Measurements from ENCODE around the gene PAM16.

The PAM16 gene

GRCh38 chr16:4353675-4354074 lies 2.6 kb upstream of the PAM16 start:
- Histone ChIP-seq H3K36me3 (ENCODE audit: control insufficient read depth, low read length) (peaks cover 18% of the 10 kb centered on the region), H3K27me3 (ENCODE audit: control insufficient read depth, low read length) (no peaks in the 10 kb centered on the region), H3K79me2 (ENCODE audit: control insufficient read depth, low read length) (peaks cover 24% of the 10 kb centered on the region), H3K4me3 (ENCODE audit: low read length) (no peak overlapping the region), H3K27ac (ENCODE audit: low read depth, low read length) (no peak overlapping the region), H4K20me1 (ENCODE audit: control insufficient read depth, insufficient read depth, low read depth, low read length) (no peaks in the 10 kb centered on the region), H3K9me2 (replicated peaks; ENCODE audit: control insufficient read depth, low read length) (no peaks in the 10 kb centered on the region), H3K4me2 (ENCODE audit: low read length) (no peak overlapping the region), H3K9me3 (ENCODE audit: control insufficient read depth, insufficient read depth, low read length) (no peaks in the 10 kb centered on the region), H3K4me1 (ENCODE audit: control insufficient read depth, low read length) (peaks cover 15% of the 10 kb centered on the region), H3F3A (ENCODE audit: control insufficient read depth, insufficient read depth) (no peaks in the 10 kb centered on the region)
- no peak for TF ChIP-seq CTCF (IDR thresholded peaks at IDR 0.05; ENCODE audit: low read depth, low read length, poor library complexity, severe bottlenecking)

GRCh38 chr16:4352843-4353242 lies 1.7 kb upstream of the PAM16 start:
- no peaks in the 10 kb centered on the region for H4K20me1 ChIP-seq (ENCODE audit: control insufficient read depth, insufficient read depth, low read depth, low read length)

GRCh38 chr16:4351880-4352279 lies 759 bp upstream of the PAM16 start:
- Histone ChIP-seq H3K27ac (ENCODE audit: low read depth, low read length) (no peak overlapping the region), H4K20me1 (ENCODE audit: control insufficient read depth, insufficient read depth, low read depth, low read length) (no peaks in the 10 kb centered on the region), H3K36me3 (ENCODE audit: control insufficient read depth, low read length) (peaks cover 29% of the 10 kb centered on the region), H3K4me1 (ENCODE audit: control insufficient read depth, low read length) (peaks cover 15% of the 10 kb centered on the region), H3K9me3 (ENCODE audit: control insufficient read depth, insufficient read depth, low read length) (no peaks in the 10 kb centered on the region), H3K4me3 (ENCODE audit: low read length) (0 out of 2 replicates have a peak overlapping the region, but pooled peaks have one; percentile 20), H3K79me2 (ENCODE audit: control insufficient read depth, low read length) (peaks cover 42% of the 10 kb centered on the region), H3K4me2 (ENCODE audit: low read length) (peak overlapping the region; percentile 49), H3K9me2 (replicated peaks; ENCODE audit: control insufficient read depth, low read length) (no peaks in the 10 kb centered on the region), H3F3A (ENCODE audit: control insufficient read depth, insufficient read depth) (no peaks in the 10 kb centered on the region), H3K27me3 (ENCODE audit: control insufficient read depth, low read length) (no peaks in the 10 kb centered on the region)
- TF ChIP-seq EZH2phosphoT487 (IDR thresholded peaks at IDR 0.05; ENCODE audit: borderline replicate concordance, low read length) (no peak), CTCF (IDR thresholded peaks at IDR 0.05; ENCODE audit: low read depth, low read length, poor library complexity, severe bottlenecking) (no peak)

More at GRCh38 chr16:4352843-4353242, 1.7 kb upstream of the PAM16 start:
- Histone ChIP-seq H3K4me3 (ENCODE audit: low read length) (no peak overlapping the region), H3F3A (ENCODE audit: control insufficient read depth, insufficient read depth) (no peaks in the 10 kb centered on the region), H3K4me2 (ENCODE audit: low read length) (no peak overlapping the region), H3K9me2 (replicated peaks; ENCODE audit: control insufficient read depth, low read length) (no peaks in the 10 kb centered on the region), H3K4me1 (ENCODE audit: control insufficient read depth, low read length) (peaks cover 15% of the 10 kb centered on the region), H3K9me3 (ENCODE audit: control insufficient read depth, insufficient read depth, low read length) (no peaks in the 10 kb centered on the region), H3K79me2 (ENCODE audit: control insufficient read depth, low read length) (peaks cover 33% of the 10 kb centered on the region), H3K36me3 (ENCODE audit: control insufficient read depth, low read length) (peaks cover 22% of the 10 kb centered on the region), H3K27ac (ENCODE audit: low read depth, low read length) (no peak overlapping the region), H3K27me3 (ENCODE audit: control insufficient read depth, low read length) (no peaks in the 10 kb centered on the region)
- TF ChIP-seq EZH2phosphoT487 (IDR thresholded peaks at IDR 0.05; ENCODE audit: borderline replicate concordance, low read length) (no peak), CTCF (IDR thresholded peaks at IDR 0.05; ENCODE audit: low read depth, low read length, poor library complexity, severe bottlenecking) (no peak)
